Uterus (tissue), 2 donors: ENCODE measurements around the gene LZTS3.

Experiments
- CTCF ChIP-seq, 4 experiments: fragments of 200-600 bp in 2 of 4; fragments of 450-650 bp in 2 of 4; sonication (generic) in 2 of 4; IDR thresholded peaks; one replicate each; pipeline ENCODE4 v1.5.1; 2016 to 2019; ENCODE audit warnings: antibody characterized with exemption in 4 of 4, mild to moderate bottlenecking in 2 of 4, moderate library complexity in 1 of 4
- POLR2A ChIP-seq, 2 donors: fragments of 450-650 bp; IDR thresholded peaks; one replicate each; pipeline ENCODE4 v1.6.1; 2016; ENCODE audit warnings: antibody characterized with exemption in 2 of 2, mild to moderate bottlenecking in 1 of 2, moderate library complexity in 1 of 2

GRCh38 chr20:3183896-3184612 lies 10.7 kb upstream of the LZTS3 start:
- TF ChIP-seq CTCF (IDR thresholded peaks at IDR 0.05) (no peak), POLR2A (IDR thresholded peaks at IDR 0.05) (no peak)
